ENCODE measurements around the gene MAPT.

DNA sequence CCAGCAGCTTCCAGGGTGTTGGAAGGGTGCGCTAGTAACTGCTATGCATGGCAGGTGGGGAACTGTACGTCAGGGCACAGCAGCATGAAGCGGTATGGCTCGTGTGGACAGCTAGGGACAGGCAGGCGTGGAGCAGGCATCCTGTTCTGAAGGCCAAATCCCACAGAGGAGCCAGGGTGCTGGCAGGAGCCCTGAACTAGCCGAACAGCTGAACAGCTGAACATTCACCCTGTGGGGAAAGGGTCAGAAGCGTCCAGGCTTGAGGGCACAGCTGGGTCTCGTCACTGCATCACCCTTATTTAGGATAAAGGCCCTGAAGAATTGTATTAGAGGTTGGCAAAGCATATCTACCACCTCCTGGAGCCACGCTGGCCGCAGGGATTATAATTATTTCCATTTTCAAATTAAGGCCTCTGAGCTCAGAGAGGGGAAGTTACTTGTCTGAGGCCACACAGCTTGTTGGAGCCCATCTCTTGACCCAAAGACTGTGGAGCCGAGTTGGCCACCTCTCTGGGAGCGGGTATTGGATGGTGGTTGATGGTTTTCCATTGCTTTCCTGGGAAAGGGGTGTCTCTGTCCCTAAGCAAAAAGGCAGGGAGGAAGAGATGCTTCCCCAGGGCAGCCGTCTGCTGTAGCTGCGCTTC, 101.4 kb downstream of the MAPT start:
- TF ChIP-seq, protein P1, sequence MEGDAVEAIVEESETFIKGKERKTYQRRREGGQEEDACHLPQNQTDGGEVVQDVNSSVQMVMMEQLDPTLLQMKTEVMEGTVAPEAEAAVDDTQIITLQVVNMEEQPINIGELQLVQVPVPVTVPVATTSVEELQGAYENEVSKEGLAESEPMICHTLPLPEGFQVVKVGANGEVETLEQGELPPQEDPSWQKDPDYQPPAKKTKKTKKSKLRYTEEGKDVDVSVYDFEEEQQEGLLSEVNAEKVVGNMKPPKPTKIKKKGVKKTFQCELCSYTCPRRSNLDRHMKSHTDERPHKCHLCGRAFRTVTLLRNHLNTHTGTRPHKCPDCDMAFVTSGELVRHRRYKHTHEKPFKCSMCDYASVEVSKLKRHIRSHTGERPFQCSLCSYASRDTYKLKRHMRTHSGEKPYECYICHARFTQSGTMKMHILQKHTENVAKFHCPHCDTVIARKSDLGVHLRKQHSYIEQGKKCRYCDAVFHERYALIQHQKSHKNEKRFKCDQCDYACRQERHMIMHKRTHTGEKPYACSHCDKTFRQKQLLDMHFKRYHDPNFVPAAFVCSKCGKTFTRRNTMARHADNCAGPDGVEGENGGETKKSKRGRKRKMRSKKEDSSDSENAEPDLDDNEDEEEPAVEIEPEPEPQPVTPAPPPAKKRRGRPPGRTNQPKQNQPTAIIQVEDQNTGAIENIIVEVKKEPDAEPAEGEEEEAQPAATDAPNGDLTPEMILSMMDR (IDR thresholded peaks at IDR 0.05) = no peak
- TF ChIP-seq POLR2AphosphoS5 (IDR thresholded peaks at IDR 0.05) = no peak
- no peak for TF ChIP-seq EP300 (IDR thresholded peaks at IDR 0.05)
- TF ChIP-seq POLR2A (IDR thresholded peaks at IDR 0.05; ENCODE audit: low read depth) = no peak
